NCI-H2171 treated with DMSO at 0.1 percent for 48 hours (cell line): ENCODE measurements around the gene PTMS.
"Not testable (repeated sequence)": the region's sequence is repeated elsewhere in the genome, so short reads cannot be mapped to it uniquely, and the experiment has no call there.

Source experiments
- DNase-seq: peaks from one replicate; lab custom pipeline; 2025; lab: John Stamatoyannopoulos, UW

The PTMS gene, protein sequence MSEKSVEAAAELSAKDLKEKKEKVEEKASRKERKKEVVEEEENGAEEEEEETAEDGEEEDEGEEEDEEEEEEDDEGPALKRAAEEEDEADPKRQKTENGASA

GRCh38 chr12:6765634-6766581, at the start of gene PTMS:
Gene PTMS, plus strand, starts transcription at chr12:6766363. Its CDS starts 343 bp downstream, at chr12:6766706.
- DNase-seq = peak; percentile 100

DNA sequence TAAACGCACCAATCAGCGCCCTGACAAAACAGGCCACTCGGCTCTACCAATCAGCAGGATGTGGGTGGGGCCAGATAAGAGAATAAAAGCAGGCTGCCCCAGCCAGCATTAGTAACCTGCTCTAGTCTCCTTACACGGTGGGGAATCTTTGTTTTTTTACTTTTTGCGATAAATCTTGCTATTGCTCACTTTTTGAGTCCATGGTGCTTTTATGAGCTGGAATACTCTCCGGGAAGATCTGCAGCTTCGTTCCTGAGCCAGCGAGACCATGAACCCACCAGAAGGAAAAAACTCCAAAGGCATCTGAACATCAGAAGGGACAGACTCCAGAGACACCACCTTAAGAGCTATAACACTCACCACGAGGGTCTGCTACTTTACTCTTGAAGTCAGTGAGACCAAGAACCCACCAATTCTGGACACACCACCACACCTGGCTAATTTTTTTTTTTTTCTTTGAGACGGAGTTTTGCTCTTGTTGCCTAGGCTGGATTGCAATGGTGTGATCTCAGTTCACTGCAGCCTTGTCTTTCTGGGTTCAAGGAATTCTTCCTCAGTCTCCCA, 49.2 kb upstream of the PTMS start:
- no peak for DNase-seq

- DNase-seq = no peak
Observed at GRCh38 chr12:6722863-6723262, 43.3 kb upstream of the PTMS start.

DNA sequence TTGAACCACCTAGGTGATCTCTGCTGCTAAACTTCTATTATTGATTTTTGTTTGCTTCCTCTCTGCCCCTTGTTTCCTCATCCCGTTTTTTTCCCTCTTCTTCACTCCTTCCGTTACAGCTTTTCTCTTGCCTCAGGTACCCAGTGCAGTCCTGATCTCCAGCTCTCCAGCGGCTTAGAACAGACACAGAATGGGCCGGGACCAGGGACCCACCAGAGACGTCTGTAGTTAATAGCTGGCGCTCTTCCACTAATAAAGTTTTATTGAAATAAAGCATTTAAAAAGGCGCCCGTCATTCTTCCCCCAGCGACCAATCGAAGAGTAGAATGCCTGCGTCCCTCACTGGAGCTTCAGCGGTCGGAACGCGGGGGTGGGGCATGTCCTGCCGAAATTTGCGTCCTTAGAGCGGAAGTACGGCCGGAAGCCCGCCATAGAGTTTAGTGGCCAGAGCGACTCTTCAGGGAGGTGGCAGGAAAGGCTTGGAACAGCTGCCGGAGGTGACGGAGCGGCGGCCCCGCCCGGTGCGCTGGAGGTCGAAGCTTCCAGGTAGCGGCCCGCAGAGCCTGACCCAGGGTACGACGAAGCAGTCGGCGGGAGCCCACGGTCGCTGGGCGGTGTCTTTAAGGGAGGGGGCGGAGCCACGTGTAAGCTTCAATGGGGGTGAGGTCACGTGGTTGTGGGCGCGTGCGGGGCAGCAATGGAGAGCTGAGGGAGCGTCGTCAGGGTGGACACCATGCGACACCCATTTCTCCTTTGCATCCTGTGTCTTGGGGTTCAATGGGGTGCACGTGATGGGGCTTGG, 42.4 kb upstream of the PTMS start, which contains the start of gene COPS7A:
Gene COPS7A, plus strand, starts transcription at position 440 of the 802 bp plus-strand sequence. CDS start 611 bp downstream, outside the sequence.
- peak; percentile 100 for DNase-seq

GRCh38 chr12:6724409-6724797, 41.8 kb upstream of the PTMS start:
- DNase-seq = no peak

- DNase-seq = no peak
Observed at GRCh38 chr12:6725350-6725749, 40.8 kb upstream of the PTMS start.

GRCh38 chr12:6729186-6729585, 37.0 kb upstream of the PTMS start:
- no peak for DNase-seq

DNA sequence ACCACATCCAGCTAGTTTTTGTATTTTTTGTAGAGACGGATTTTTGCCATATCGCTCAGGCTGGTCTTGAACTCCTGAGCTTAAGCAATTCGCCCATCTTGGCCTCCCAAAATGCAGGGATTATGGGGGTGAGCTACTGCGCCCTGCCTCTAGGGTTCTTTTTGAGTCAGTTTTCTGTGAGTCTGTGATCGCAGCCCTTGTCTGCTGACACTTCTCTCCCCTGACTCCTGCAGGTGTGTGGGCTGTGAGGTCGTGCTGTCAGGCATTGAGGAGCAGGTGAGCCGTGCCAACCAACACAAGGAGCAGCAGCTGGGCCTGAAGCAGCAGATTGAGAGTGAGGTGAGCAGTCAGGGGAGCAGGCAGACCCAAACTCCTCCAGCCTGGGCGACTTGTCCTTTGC, 36.0 kb upstream of the PTMS start:
- peak; percentile 87 for DNase-seq

DNA sequence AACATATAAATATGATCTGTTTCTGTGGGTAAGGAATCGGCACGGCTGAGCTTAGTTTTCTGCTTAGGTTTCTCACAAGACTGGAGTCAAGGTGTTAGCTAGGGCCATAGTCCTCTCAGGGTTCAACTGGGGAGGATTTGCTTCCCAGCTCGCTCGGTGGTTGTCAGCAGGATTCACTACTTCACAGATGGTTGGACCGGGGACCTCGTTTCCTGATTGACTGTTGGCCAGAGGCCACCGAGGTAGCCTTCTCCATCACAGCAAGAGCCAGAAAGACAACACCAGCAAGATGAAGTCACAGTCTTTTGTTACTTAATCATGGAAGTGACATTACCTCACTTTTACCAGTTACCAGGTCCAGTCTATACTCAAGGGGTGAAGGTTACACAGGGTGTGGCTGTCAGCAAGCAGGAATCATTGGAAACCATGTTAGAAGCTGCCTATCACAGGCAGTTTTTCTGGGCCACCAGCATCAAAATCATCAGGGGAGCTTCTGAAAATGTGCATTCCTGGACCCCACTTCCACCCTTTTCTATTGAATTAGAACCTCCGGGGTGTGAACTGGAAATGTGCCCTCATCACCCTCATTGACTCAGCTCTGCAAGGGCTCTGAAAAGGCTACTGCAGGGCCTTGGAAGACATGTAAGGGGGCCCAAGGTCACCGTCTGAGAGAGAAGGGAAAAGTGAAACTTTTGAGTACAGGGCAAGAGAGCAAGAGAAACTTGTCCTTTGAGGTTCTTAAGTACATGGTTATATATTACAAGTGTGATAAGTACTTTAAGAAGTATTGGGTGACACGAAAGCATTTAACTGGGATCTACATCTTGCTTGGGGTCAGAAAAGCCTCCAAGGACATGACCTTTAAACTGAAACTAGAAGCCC, 31.4 kb upstream of the PTMS start:
- DNase-seq = no peak

- peak; percentile 90 for DNase-seq
Observed at GRCh38 chr12:6735448-6736191, 30.5 kb upstream of the PTMS start.

DNA sequence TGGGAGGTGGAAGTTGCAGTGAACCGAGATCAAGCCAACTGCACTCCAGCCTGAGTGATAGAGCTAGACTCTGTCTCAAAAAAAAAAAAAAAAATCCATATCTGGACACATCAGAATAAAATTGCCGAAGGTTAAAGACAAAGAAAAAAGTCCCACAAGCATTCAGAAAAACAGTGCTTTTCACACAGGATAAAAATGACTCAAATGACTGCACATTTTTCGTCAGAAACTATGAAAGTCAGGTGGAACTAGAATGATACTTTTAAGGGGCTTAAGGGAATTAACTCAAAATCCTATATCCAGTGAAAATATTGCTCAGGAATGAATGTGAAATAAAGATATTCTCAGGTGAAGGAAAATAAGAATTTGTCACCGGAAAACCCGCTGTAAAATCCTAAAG, 29.4 kb upstream of the PTMS start:
- DNase-seq = no peak

- DNase-seq = not testable (repeated sequence)
Observed at GRCh38 chr12:6742080-6742479, 24.1 kb upstream of the PTMS start.

- DNase-seq = no peak
Observed at GRCh38 chr12:6742834-6743233, 23.3 kb upstream of the PTMS start.

GRCh38 chr12:6743300-6743699, 22.9 kb upstream of the PTMS start:
- not testable (repeated sequence) for DNase-seq

DNA sequence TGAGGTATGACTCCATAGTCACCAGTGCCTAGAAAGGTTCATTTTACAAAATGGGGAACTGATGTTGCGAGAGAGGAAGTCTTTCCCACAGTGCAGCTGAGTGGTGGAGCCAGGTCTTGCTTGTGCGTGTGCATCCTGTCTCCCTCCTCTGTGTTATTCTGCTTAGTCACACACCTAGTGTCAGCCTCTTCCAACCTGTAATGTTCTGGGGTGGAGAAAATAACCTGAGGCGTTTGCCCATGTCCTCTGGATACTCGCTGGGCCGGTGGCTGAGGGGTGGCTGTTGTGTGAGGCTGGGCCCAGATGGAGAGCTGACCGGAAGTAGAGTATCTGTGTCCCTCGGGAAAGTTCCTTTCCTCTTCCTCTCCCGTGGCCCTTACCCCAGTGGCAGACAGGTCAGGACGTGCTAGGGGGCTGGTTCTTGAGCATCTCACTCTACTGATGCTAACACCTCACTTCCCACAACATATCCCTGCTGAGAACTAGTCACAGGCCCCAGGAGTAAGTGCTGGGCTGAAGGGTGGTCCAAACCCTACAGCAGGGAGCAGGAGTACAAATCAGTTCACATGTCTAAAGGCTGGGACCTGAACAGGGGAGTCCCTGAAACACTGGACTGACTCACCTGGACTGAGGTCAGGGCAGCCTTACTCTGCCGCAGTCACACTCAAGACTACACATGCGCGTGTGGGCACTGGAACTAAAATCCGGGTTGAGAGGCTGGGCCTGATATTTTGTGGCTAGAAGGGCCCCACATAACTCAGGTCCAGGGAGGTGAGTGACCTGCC, 20.2 kb upstream of the PTMS start:
- no peak for DNase-seq

GRCh38 chr12:6747216-6747615, 18.9 kb upstream of the PTMS start:
- no peak for DNase-seq

DNA sequence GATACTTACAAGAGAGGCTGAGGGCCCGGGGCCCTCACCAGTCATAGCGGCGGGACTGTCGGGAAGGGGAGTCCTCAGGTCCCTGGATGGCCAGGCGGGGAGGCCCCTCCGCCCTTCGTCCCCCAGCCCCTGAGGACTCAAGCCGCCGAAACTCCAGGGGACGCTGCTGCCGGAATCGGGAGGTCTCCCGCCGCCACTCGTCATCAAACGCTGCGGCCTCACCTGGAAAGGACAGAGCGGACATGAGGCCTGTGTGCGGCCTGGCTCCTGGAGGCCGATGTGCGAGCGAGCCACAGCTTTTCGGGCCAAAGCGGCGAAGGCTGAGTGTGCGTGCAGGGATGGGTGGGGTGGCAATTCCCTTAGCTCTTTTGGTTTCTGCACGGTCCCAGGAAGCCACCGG, 17.4 kb upstream of the PTMS start:
- no peak for DNase-seq

DNA sequence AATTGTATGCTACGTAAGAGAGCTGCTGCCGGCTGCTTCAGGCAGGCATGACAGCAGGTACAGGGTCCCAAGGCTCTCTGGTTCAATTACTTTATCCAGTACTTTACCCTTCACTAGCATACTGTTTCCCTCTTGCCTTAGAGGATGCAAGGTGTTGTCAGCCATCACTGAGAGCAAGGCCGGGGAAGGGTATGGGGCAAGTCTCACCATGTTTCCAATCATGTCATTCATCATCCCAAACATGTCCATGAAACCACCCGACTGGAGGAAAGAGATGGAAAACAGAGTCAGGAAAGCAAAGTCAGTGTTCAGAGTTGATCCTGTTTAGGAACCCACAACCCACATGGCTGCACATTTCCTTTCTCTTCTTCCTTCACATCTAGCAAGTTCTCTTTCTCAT, 15.7 kb upstream of the PTMS start:
- no peak for DNase-seq

- peak; percentile 67 for DNase-seq
Observed at GRCh38 chr12:6751767-6752166, 14.4 kb upstream of the PTMS start.
